ENCODE data around the gene OR11H12.
"Not testable (repeated sequence)": the region's sequence is repeated elsewhere in the genome, so short reads cannot be mapped to it uniquely, and the experiment has no call there.

Gene OR11H12, protein sequence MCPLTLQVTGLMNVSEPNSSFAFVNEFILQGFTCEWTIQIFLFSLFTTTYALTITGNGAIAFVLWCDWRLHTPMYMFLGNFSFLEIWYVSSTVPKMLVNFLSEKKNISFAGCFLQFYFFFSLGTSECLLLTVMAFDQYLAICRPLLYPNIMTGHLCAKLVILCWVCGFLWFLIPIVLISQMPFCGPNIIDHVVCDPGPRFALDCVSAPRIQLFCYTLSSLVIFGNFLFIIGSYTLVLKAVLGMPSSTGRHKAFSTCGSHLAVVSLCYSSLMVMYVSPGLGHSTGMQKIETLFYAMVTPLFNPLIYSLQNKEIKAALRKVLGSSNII

GRCh38 chr14:18600817-18601216 is at the start of gene OR11H12:
Gene OR11H12 (plus strand): TSS chr14:18601117. CDS start chr14:18601117, 0 bp downstream.
- DNase-seq; intact Hi-C loops (cut with DNase I): not testable (repeated sequence)

DNA sequence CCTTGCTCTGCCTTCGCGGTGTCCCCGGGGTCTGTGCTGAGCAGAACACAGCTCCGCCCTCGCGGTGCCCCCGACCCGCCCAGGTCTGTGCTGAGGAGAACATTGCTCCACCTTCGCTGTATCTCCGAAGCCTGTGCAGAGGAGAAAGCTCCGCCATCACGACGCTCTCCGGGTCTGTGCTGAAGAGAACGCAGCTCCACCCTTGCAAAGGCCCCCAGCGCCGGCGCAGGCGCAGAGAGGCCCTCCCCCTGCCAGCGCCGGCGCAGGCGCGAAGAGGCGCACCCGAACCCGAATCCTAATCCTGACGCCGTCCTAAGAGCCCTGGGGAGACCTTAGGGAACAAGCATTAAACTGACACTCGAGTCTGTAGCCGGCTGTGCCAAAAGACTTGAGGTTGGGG is 18.0 kb upstream of the OR11H12 start:
- intact Hi-C loops (cut with DNase I), result not testable (repeated sequence)
- DNase-seq, result peak in 2 of 10 donors; percentile 18 to 29

DNA sequence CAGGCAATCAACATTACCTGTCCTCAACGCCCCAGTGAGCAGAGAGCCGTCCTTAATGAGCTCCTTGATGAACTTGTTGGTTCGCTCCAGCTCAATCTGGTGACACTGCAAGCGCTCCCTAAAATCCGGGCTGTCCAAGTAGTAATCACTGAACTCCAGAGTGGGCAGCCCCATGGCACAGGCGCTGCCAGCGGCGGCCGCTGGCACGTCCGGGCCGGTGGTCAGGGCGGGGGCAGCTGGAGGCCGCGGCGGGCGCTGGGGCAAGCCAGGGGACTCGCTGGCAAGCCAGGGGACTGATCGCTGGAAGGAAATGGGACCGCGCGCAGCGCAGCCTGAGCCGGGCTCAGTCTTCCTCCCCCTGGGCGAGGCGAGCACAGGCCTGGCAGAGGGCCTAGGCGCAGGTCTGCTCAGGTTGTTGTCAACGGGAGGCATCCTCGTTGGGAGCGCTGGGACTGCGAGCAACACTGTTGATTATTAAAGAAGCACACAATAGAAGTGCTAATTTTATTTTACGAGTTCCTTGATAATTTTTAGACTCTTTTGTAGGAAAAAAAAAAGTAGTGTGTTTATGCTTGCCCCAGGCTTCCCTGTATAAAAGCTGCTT is 25.8 kb downstream of the OR11H12 start:
- intact Hi-C loops (cut with DNase I), result not testable (repeated sequence)
- peak in 3 of 10 donors; percentile 29 to 79 (median 78) for DNase-seq

GRCh38 chr14:18636066-18636465 is 35.1 kb downstream of the OR11H12 start:
- intact Hi-C loops (cut with DNase I); DNase-seq: not testable (repeated sequence)

- intact Hi-C loops (cut with DNase I); DNase-seq: not testable (repeated sequence)
Observed at GRCh38 chr14:18638032-18638431, 37.1 kb downstream of the OR11H12 start.

DNA sequence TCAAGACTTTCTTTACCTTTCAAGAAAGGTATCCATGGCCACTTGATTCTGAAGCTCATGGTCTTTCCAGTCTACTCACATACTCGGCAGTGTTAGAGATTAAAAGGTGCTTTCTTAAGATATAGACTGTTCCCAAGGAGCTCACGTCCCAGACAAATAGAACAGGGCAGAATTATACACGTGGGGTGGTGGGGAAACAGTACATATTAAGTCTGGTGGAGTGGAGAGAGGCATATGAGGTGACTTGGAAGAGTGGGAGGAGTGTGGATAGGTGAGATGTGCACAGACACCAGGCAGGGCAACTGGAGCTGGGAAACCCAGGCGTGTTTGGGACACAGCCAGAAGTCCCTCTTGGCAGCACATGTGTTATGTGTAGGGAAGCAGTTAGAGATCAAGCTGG is 37.9 kb downstream of the OR11H12 start:
- DNase-seq; intact Hi-C loops (cut with DNase I): not testable (repeated sequence)

GRCh38 chr14:18646075-18646730 is 45.3 kb downstream of the OR11H12 start:
- peak in 2 of 10 donors; percentile 75 to 77 for DNase-seq
- intact Hi-C loops (cut with DNase I), result not testable (repeated sequence)
